ENCODE data around the gene BGLAP. TPM values are rescaled to one million over a fixed set of nuclear protein-coding genes. Genes with fewer than 3 reads are reported as not detected.
A peak's percentile ranks its signal among the peaks of the same experiment; 100 is the strongest.

BGLAP gene
- polyA plus RNA-seq, 1 donor: 3.3 TPM

DNA sequence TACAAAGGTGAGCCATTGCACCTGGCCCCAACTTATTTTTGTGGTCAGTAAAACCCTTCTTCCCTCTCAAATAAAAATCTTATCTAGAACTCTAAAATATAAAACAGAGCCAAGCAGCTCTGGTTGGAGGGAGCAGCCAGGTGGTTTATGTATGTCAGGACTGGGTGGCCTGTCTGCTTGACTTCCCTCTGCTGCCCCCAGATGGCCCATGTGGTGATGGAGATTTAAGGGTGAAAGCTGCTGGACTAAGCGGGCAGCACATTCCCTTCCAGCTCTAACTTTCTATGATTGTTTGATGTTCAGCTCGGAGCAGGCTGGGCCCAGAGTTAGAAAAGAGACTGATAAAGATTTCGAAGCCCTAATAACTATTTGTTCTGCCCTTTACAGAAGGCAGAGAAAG lies 17.8 kb downstream of the BGLAP start:
- no peak for DNase-seq

- no peak for DNase-seq
Observed at GRCh38 chr1:156260896-156261295, 18.9 kb downstream of the BGLAP start.

DNA sequence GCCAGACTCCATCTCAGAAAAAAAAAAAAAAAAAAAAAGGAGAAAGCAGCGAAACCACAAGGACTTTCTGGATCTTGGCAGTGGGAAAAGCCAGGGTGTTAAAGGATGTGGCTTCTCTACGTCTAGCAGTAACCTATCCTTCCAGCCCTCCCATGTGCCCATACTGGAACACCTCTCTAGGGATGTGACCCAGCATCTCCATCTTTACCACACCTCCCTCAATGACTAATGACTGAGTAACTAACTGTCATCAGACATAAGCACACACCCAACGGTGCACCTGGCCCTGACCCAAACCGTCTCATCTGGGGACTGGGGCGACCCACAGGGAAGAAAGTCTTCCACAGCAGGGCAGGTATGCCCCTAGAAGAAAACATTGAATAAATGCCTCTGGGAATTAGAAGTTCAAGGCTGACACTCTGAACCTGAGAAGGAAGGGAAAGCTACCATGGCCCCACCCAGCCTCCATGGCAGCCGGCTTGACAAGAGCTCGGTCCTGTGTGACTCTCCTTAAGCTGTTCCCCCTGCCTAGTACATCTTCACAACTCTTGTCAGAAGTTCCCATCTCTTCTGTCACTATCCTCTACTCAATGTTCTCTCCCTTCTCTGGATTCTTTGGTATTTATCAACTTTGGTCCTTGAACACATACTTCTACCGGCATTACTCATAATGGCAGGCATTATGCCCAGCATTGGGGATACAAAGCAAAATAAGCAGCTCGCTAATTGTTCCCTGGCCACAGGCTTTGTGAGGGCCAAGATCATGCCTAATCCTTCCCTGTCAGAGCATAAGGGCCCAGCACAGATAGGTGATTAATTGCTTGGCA lies 20.7 kb downstream of the BGLAP start:
- no peak for DNase-seq

DNA sequence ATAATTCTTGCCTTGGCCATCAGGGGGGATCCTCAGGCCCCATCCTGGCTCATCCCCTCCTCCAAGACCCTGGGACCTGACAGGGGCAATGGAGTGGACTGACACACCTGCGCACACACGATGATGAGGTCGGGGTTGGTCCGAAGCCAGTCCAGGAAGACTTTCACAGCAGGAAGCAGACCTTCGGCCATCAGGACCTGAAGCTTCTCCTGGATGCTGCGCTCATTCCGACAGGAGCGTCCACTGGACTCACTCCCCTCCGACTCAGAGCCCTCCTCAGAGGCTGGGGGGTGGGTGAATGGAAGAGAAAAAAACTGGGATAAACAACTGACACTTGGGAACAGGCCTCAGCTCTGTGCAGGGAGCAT lies 21.3 kb downstream of the BGLAP start:
- DNase-seq: no peak

DNA sequence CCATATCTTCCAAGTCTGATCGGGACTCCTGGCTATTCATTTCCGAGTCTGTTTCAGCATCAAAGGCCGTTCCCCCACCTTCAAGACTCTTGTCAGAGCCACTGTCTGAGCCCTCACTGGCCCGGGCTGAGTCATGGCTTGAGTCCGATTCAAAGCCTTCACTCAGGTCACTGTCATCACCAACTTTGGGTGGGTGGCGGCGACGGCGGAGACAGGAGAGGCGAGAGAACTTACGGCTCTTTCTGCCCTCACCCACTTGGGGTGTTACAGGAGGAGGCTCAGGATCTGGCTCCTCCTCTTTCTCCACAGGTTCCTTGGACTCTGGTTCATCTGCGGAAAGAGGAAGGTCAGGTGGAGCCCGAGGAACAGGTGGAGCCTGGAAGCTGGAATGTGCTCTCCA lies 24.1 kb downstream of the BGLAP start:
- no peak for DNase-seq

GRCh38 chr1:156268336-156268735 lies 26.4 kb downstream of the BGLAP start:
- DNase-seq: no peak

DNA sequence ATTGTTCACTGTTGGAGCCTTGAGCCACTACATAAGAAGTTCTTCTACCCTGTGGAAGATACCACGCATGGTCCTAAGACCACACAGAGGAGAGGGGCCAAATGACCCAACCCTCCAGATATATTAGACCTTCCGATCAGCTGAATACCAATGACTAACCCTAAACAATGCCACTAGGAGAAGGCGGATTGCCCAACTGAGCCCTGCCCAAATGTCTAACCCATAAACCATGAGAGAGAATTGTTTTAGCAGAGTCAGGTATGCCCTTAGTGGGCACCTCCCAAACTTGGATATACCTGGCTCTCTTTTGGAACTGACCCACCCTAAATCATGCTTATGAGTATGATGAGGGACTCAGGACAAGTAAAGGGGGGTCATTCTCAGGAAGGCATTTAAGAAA lies 28.3 kb downstream of the BGLAP start:
- no peak for DNase-seq

DNA sequence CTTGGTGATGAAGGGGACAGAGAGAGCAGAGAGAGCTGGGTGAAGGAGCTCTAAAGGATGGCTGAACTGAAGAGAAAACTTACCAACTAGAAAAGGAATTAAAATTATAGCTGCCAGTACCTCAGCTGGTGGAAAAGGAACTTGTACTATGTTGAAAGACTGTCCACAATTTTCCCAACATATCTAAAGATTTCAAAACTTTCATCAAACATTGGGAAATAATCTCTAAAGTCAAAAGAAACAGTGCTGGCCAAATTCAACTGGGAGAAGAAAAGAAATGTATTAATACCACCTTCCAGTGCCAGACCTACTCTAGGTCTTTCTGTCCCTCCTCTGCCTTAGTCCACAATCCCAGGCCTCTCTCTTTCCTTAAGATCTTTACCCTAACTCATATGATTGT lies 34.5 kb downstream of the BGLAP start:
- DNase-seq: no peak

DNA sequence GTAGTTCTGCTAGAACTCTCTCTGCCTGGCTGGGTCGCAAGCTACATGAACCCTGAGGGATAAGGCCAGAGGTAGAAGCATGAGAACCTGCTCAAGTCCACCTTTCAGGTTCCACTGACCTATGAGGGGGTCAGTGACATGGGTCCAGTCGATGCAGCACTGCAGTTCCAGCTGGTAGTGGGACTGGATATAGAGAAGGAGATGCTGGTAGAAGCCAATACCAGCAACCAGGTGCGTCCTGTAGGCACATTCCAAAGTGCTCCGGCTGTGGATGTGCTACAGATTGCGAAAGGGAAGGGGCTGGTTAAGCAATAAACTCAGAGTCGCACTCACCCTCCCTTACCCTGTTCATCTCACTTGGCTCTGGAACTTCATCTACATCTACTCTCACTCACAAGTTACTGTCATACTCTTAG lies 35.0 kb downstream of the BGLAP start:
- DNase-seq: no peak

- DNase-seq: no peak
Observed at GRCh38 chr1:156279837-156280236, 37.9 kb downstream of the BGLAP start.

DNA sequence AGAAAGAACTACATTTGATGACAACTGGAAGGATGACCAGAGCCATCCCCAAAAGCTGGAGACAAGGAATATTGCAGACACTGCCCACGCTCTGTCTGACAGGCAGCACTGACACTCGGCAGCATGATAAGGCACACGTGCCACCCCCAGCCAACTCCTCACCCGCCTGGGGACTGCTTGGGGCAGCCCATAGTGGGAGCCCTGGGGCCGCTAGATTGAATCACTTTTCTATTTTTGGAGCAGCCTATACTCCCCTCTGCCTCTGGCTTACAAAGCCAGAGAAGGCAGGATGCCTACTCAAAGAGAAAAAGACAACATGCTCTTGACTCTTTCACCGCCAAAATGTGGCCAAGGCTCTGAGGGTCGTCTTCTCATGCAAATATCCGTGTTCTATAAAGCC lies 39.3 kb downstream of the BGLAP start:
- no peak for DNase-seq

GRCh38 chr1:156281693-156282478 lies 39.9 kb downstream of the BGLAP start:
- DNase-seq: no peak

- peak; percentile 99 for DNase-seq
Observed at GRCh38 chr1:156282479-156283222, 40.7 kb downstream of the BGLAP start, which contains the start of gene SMG5. Gene SMG5, minus strand, starts transcription at chr1:156282825. Its CDS starts 145 bp downstream, at chr1:156282680.

GRCh38 chr1:156283521-156283920 lies 41.5 kb downstream of the BGLAP start:
- no peak for DNase-seq

DNA sequence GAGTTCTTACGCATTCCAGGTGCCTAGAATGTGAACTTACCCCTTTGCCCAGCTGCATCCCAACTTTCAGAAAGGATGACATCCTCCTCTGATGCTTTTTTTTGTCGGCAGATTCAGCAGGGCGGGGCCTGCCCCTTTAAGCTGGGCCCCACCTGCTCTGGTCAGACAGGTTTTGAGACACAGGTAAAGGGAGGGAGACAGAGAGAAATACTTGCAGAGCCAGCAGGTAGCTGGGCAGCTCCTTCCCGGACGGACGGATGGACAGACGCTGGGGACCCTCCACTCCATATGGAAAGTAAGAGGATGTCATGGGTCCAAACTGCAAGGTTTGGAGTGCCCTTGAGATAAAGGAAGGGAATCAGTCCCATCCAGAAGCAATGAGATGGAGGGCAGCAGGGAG lies 42.1 kb downstream of the BGLAP start, which contains the start of gene TMEM79:
Gene TMEM79 (plus strand): TSS at position 214 of the 400 bp plus-strand sequence. CDS start 902 bp downstream, outside the sequence.
- DNase-seq: no peak

GRCh38 chr1:156284757-156285156 lies 42.8 kb downstream of the BGLAP start:
- no peak for DNase-seq

DNA sequence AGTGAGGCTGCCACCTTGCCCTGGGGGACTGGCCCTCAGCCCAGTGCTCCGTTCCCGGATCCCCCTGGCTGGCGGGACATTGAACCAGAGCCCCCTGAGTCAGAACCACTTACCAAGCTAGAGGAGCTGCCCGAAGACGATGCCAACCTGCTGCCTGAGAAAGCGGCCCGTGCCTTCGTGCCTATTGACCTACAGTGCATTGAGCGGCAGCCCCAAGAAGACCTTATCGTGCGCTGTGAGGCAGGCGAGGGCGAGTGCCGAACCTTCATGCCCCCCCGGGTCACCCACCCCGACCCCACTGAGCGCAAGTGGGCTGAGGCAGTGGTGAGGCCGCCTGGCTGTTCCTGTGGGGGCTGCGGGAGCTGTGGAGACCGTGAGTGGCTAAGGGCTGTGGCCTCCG lies 43.5 kb downstream of the BGLAP start:
- no peak for DNase-seq

GRCh38 chr1:156286061-156286460 lies 44.1 kb downstream of the BGLAP start:
- no peak for DNase-seq

- no peak for DNase-seq
Observed at GRCh38 chr1:156289857-156290256, 47.9 kb downstream of the BGLAP start.

- peak; percentile 85 for DNase-seq
Observed at GRCh38 chr1:156291226-156292061, 49.5 kb downstream of the BGLAP start.

All from hindlimb muscle (tissue), 1 donor.